Hematopoietic multipotent progenitor cell treated with erythropoietin and hydrocortisone succinate and interleukin-3 and kit ligand, for 15 days (in vitro differentiated cells): ENCODE measurements around the gene SNCG.

Experiments used
- DNase-seq: peaks from one replicate; pipeline ENCODE4 v3.0.0-alpha.2; 2015; ENCODE audit warnings: low spot score

Gene SNCG

GRCh38 chr10:86960863-86961434 lies 2.5 kb downstream of the SNCG start:
- no peak for DNase-seq

DNA sequence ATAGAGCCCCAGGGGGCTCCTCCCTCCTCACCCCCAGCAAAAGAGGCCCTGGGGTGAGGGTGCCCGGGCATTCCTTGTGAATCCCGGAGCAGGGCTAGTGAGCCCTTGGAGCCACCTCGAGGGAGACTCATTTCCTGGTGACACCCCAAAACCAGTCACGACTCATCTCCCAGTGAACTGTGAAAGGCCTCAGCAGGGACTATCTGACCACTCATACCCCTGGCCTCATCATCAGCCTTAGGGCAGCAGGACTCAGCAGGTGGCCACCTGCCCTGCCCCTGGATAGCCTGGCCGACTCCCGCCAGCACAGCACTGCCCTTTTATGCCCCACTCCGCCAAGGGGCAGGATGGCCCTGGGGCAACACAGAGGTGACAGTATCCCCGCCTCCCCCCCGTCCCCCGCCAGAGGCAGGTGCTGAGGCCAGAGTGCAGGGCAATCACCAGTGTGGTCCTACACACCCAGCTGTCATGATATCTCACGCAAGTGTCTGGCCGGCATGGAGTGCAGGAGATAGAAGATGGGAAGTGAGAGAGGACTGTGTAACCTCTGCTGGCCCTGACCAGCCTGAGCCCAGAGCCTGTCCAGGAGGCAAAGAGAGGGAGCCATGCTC lies 3.2 kb downstream of the SNCG start:
- DNase-seq, result no peak

- no peak for DNase-seq
Measured at GRCh38 chr10:86962136-86962980, 4.0 kb downstream of the SNCG start.

- no peak for DNase-seq
Measured at GRCh38 chr10:86962981-86963310, 4.5 kb downstream of the SNCG start.

DNA sequence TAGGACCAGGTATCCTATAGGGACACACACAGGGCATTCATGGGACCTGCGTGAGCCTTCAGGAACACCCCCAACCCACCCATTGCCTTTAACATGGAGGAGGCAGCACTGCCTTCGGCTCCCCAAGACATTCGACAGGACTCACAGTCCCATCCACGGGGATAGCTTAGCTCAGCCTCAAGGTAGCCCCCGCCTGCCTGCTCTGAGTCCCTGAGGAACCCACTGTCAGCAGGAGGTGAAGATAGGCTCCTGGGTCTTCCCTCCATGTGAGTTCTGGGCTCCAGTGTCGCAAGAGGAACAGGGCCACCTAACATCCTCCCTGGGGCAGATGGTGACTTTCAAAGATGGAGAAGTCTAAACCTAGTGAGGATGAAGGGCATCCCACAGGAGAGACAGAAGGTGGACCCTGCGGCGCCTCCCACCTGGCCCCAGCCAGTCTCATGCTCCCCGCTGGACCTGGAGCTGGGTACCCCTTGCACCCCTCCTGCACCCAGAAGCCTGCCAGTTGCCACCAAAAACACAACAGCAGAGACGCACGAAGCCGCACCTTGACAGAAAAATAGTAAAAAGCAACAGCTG lies 5.0 kb downstream of the SNCG start:
- DNase-seq, result no peak

DNA sequence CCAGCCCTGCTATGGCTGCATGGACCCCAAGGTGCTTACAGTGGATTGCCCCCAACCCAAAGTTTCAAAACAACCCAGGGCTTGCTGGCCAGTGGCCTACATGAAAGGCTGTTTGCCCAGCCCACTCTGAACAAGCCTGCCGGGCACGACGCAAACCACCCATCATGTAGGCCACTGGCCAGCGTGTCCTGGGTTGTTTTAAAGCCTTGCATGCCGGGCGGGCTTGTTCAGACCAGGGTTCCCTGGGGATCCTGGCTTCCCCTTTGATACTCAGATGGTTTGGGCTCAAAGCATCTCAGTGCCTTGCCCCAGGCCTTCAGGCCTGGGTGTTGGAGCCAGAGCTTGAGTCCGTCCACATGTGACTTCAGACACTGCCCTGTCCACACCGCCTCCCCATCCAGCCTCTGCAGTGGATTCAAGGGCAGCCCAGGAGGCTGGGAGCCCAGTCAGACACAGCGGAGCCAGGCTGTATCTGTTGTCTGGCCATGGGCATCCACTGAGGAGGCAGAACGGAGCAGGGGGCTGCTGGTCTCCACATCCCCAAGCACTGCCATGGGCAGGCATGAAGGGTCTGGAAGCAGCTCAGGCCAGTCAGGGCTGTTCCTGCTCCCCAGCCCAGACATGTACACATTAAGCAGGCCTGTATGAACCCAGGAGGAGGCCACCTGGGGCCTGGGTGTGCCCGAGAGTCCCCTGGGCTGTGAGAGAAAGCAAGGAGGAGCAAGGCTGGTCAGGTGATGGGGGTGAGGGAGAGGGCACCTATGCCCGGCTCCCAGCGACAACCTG lies 5.9 kb downstream of the SNCG start:
- DNase-seq, result no peak

DNA sequence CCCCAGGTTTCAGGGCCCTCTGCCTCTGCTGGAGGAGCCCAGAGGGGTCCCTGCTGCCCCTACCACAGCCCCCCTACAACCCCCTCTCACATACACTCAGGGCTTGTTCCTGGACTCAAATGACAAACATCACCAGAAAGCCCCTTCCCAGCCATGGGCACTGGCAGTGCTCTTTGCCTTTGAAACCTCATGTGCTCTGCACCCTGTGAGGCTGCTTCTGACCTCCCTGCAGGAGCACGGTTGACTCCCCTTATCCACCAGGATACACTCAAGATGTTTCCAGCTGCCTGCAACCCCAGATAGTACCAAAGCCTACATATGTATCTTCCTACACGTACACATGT lies 6.4 kb downstream of the SNCG start:
- no peak for DNase-seq

DNA sequence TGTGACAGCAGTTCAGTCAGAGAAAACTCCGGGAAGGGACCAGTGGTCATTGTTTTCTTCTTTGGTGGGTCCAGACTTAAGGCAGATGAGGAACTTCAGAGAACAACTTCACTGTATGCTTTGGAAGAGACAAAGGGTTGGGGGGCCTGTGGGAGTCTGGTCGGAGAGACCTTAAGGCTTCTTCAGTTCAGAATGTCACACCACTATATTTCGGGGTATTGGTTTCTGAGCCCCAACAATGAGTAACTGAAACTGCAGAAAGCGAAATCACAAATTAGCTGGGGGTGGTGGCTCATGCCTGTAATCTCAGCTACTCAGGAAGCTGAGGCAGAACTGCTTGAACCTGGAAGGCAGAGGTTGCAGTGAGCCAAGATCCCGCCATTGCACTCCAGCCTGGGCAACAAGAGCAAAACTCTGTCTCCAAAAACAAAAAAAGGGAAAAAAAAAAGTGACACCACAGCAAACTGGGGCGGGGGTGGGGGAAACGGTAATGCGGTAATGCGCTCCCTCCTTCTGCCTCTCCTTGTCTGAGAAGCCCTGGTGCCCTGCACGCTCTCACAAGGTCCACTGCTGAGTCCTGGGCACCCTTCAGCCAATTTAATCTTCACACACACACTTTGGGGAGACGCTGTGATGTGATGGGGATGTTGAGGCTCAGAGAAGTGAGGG lies 7.7 kb downstream of the SNCG start:
- DNase-seq, result no peak

GRCh38 chr10:86967481-86967941 lies 9.1 kb downstream of the SNCG start:
- DNase-seq, result no peak

- DNase-seq, result no peak
Measured at GRCh38 chr10:86968271-86968993, 10.0 kb downstream of the SNCG start, which contains the start of gene ADIRF. Gene ADIRF (plus strand): TSS chr10:86968482. CDS start chr10:86968545, 63 bp downstream.

GRCh38 chr10:86968994-86969355 lies 10.6 kb downstream of the SNCG start:
- no peak for DNase-seq

DNA sequence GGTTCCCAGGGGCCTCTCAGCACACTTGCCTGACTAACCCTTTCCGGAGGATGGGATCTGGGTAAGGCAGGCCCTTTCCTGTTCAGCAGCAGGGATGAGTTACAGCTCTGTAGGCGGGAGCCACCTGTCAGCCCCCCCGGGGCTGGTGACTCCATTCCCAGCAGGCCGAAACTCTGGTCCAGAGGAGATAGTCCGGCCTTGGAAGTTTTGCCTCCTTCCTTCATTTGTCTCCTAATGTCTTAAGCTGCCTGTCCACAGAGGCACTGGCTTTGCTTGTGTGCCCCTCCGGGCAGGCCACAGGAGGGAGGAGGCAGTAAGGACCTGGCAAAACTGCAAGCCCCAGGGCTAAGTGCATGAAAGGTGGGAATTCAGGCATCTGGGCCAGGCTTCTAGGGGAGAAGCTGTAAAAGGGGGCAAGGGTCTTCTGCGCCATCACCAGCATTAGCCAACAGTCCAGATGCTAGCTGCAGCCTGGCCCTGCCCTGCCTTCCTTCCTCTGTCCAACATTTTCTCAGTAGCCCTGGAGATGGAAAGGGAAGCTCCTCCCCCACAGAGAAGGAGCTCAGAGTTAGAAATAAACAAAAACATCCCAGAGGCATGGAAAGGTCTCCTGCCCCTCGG lies 11.1 kb downstream of the SNCG start:
- DNase-seq, result no peak

DNA sequence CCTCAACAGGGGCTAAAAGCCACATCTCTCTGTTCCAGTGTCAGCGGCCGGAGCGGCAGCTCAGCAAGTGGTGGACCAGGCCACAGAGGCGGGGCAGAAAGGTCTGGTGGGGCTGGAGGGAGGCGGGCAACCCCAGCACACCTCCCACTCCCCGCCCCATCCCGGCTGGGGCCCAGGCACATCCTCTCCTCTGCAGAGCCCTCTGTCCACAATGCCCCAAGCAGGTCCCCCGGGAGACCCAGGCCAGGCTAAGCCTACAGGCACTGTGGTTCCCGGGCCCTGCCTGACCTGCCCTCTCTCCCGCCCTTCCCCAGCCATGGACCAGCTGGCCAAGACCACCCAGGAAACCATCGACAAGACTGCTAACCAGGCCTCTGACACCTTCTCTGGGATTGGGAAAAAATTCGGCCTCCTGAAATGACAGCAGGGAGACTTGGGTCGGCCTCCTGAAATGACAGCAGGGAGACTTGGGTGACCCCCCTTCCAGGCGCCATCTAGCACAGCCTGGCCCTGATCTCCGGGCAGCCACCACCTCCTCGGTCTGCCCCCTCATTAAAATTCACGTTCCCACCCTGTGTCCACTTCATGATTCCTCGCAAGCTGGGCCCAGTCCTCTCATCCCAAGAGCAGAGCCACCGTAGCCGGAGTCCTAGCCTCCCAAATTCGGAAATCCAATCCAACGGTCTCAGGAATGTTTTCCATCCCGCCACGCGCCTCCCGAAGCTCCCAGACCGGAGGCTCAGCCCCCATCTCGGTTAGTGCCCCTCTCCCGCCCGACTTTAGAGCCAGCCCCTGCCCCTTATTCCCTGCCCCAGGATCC lies 12.0 kb downstream of the SNCG start:
- no peak for DNase-seq

DNA sequence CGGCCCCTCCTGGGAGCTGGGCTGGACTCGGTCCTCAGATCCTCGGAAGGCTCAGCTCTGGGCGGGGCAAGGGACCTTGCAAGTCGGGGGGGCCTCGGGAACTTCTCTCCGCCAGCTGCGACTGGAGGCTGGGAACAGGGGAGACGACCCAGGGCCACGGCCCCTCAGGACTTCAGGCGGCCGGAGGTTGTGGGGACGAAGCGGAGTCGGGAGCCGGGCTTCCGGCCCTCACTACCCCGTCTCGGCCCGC lies 12.5 kb downstream of the SNCG start:
- no peak for DNase-seq

- peak; percentile 16 for DNase-seq
Measured at GRCh38 chr10:86971232-86971991, 13.0 kb downstream of the SNCG start.

DNA sequence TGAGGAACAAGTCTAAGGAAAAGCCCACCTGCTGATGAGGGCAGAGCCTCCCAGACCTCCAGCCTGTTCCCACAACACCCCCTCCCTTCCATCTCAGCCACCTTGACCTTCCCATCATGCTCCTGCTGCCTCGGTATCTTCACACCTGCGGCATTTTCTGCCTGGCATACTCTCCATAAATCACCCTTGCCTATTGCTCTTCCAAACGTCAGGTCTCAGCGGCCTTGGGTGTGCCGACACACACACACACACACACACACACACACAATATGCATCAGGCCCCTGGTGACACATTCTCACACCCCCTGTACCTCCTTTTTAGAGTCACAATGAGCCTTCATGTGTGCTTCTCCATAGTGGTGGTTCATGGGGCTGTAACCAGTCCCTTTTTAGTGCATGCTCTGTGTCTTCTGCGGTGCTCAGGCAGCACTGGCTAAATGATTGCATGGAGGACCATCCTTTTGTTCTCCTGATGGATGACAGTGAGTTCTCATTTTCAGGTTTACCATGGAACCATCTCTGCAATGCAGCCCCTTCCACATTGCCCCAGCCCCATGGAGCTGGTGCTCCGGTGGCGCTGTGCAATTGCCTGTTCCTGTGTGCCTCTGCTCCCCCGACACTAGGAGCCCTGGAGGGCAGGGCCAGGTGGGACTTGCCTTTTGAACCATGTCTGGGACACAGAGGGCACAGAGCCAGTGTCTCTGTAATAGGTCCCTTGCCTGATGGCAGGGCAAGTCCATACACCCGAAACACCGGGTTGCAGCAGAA lies 14.4 kb downstream of the SNCG start:
- DNase-seq, result no peak

DNA sequence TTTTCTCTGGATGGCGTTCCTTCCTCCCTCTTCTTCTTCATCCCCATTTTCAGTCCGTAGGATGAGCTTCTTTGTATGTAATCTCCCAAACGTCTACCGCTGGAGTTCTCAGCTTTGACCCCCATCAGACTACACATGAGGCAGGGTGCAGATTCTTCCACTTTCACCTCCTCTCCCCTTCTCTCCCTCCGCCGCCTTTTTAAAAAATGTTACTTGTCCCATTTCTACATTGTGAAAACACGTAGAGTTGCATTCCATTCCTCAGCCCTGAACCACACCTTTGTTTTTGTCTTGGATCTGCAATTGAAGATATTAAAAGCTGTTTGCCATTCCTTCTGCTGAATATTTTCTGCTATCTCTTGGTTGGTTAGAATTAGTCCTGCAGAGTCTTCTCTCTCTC lies 16.1 kb downstream of the SNCG start:
- DNase-seq, result no peak

DNA sequence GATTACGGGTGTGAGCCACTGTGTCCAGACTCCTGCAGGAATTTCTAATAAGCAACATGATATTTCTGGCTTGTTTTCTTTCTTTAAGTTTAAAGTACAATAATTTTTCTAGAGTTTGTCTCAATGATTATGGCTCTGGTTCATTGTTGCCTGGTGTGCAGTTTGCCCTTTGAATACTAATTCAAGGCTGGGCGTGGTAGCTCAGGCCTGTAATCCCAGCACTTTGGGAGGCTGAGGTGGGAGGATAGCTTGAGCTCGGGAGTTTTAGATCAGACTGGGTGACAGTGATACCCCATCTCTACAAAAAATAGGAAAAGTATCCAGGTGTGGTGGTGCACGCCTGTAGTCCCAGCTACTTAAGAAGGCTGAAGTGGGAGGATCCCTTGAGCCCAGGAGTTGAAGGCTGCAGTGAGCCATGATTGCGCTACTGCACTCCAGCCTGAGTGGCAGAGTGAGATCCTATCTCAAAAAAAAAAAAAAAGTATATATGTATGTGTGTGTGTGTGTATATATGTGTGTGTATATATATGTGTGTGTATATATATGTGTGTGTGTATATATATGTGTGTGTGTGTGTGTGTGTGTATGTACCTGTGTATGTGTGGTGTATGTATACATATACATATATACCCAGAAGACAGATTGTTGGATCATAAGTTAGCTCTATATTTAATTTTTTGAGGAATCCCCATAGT lies 18.1 kb downstream of the SNCG start:
- DNase-seq, result no peak
